HEK293T (cell line): ENCODE results near the gene PDE6B.

Experiments
- ARNT ChIP-seq: fragments of 450-650 bp; IDR thresholded peaks from 2 replicates; pipeline ENCODE4 v1.6.1; 2017; ENCODE audit warnings: mild to moderate bottlenecking
- BHLHE40 ChIP-seq: fragments of 450-650 bp; IDR thresholded peaks from 2 replicates; pipeline ENCODE4 v1.6.1; 2016; ENCODE audit warnings: mild to moderate bottlenecking, moderate library complexity, borderline replicate concordance
- CTBP1 ChIP-seq: fragments of 450-650 bp; IDR thresholded peaks from 2 replicates; pipeline ENCODE4 v1.6.1; 2016; ENCODE audit warnings: borderline replicate concordance
- ELF4 ChIP-seq: fragments of 450-650 bp; IDR thresholded peaks from 2 replicates; pipeline ENCODE4 v1.6.1; 2017; ENCODE audit warnings: antibody characterized with exemption
- FOXA1 ChIP-seq: fragments of 450-650 bp; IDR thresholded peaks from 2 replicates; pipeline ENCODE4 v1.6.1; 2016; ENCODE audit warnings: mild to moderate bottlenecking
- HDGF ChIP-seq: fragments of 450-650 bp; IDR thresholded peaks from 2 replicates; pipeline ENCODE4 v1.6.1; 2017; ENCODE audit warnings: antibody characterized with exemption, borderline replicate concordance
- L3MBTL2 ChIP-seq: fragments of 450-650 bp; conservative IDR thresholded peaks from 2 replicates; pipeline ENCODE4 v1.6.1; 2016; ENCODE audit warnings: mild to moderate bottlenecking
- LEF1 ChIP-seq: fragments of 450-650 bp; IDR thresholded peaks from 2 replicates; pipeline ENCODE4 v1.6.1; 2017; ENCODE audit warnings: mild to moderate bottlenecking, borderline replicate concordance
- PKNOX1 ChIP-seq: fragments of 450-650 bp; IDR thresholded peaks from 2 replicates; pipeline ENCODE4 v1.6.1; 2016
- SP1 ChIP-seq: fragments of 450-650 bp; IDR thresholded peaks from 2 replicates; pipeline ENCODE4 v1.6.1; 2017
- SUZ12 ChIP-seq: fragments of 450-650 bp; IDR thresholded peaks from 2 replicates; pipeline ENCODE4 v1.6.1; 2016; ENCODE audit warnings: mild to moderate bottlenecking
- TARDBP ChIP-seq: fragments of 450-650 bp; IDR thresholded peaks from 2 replicates; pipeline ENCODE4 v1.6.1; 2016
- ZNF384 ChIP-seq: fragments of 450-650 bp; IDR thresholded peaks from 2 replicates; pipeline ENCODE4 v1.6.1; 2016

- TF ChIP-seq FOXA1 (no peak), HDGF (no peak), SP1 (no peak), ARNT (no peak), ZNF384 (no peak), SUZ12 (no peak), TARDBP (no peak), PKNOX1 (no peak), BHLHE40 (no peak), LEF1 (no peak), L3MBTL2 (no peak), ELF4 (no peak), CTBP1 (no peak)
Measured at GRCh38 chr4:613126-613525, 12.2 kb upstream of the PDE6B start.
